Renal pelvis (tissue), 4 donors: ENCODE measurements around the gene AMOT. TPM values are rescaled to one million over a fixed set of nuclear protein-coding genes. Genes with fewer than 3 reads are reported as not detected.

ENCODE experiments used
- DNase-seq: peaks from one replicate; pipeline ENCODE4 v3.0.0-alpha.2; 2013
- polyA plus RNA-seq, 3 donors: library from polyadenylated mRNA; unstranded; fragments of 120-200 nt; gene quantifications; one replicate each; pipeline ENCODE4 v1.2.1, GENCODE V29; 2013; ENCODE audit not compliant: insufficient read length in 3 of 3

Gene AMOT
- polyA plus RNA-seq, 3 donors: 74.9 to 85.3 (median 80.5) TPM

DNA sequence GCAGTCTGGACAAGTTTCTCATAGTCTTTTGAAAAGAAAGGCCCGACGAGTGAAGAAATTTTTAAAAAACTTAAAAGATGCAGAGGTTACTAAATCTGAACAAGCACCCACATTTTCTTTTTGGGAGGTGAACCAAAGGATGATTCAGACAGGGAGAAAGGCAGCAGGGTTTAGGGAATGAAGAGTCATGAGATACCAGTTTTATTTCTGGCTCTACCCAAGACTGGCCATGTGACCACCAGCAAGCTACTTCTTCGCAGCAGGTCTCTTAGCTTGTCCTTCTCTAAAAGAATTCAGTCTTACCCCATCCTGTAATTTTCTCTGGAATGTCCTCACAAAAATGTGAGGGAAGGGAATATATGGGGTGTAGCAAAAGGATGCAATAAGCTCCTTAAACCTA, 37.6 kb downstream of the AMOT start:
- no peak for DNase-seq

DNA sequence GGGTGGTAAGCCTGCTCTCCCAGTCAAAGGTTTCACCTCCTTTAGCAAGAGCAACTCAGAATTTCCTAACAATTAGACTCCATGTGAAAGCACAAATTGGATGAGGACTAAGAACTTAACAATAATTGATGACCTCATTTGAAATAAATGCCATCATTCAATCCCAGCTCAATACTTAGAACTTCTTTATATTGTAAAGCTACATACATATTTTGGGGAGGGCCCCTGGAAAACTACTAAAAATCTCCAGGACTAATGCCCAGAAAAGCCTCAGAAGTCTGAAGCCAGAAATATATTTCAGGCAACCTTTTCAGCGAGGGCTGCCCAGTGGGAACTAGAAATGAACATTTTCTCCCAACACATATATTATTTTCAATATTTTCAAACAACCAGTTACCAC, 38.1 kb downstream of the AMOT start:
- DNase-seq: no peak

DNA sequence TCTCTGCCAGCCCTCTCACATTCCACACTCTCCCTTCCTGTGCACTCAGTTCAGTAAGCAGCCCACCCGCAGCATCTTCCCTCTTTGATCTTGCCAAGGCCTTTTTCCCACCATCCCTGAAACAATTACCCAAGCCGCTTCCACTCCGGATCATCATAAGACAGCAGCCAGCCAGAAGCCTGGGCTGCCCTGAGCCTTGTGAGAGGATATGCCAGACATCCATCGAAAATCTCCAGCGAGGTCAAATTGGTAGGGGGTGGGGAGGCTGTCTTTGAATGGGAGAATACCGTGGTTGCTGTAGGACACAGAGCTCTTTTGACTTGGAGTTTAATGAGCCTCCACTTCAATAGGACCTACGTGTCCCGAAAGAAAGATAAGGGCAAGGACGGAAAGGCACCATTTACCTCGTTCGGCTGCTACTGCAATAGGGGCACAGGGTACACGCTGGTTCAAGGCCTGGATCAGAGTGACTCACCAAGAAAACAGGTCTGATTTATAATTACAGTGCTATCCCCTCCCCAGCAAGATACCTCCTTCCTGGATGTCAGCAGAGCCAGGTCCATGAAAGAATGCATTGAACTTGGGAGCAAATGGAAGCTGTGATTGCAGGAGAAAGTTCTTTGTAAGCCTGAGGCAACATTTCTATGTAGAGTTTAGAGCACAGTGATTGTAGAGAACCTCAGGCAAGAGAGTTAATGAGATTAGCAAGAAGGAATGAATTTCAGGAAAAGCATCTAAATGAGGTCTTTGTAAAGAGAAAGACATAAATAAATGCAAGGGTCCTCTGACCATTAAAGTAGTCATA, 39.5 kb downstream of the AMOT start:
- DNase-seq: no peak

DNA sequence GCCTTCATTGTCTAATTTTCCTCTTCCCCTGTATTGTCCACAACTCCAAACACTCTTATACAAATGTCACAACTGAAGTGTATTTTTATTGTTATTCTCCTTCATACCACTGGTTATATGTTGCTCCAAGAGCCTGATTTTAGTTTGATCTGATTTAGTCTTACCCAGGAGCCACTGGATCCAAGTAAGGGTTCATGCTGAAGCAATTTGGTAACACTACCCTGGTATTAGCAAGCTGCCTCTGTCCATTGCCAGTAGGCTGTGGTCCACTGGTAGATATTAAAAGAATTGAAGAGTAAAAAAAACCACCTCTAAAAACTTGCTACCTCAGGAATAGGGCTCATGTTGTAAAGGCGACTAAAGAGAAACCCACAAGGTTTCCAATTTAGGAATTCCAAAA, 41.2 kb downstream of the AMOT start:
- DNase-seq: no peak

DNA sequence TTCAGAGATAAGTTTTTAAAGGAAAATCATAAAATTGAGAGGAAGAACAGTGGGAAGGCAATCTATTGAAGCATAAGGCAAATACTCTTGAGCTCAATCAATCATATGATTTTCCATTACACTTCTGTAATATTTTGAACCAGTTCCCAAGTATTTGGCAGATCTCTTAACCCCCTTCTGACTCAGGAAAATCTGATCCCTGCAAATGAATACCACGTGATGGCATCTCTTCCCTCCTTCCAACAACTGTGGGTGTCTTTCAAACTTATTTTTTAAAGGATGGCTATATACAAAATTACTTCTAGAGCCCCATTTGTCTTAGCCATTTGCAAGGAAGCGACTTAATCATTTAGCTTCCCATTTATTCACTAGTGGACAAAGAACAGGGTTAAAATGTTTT, 41.9 kb downstream of the AMOT start:
- DNase-seq: no peak

DNA sequence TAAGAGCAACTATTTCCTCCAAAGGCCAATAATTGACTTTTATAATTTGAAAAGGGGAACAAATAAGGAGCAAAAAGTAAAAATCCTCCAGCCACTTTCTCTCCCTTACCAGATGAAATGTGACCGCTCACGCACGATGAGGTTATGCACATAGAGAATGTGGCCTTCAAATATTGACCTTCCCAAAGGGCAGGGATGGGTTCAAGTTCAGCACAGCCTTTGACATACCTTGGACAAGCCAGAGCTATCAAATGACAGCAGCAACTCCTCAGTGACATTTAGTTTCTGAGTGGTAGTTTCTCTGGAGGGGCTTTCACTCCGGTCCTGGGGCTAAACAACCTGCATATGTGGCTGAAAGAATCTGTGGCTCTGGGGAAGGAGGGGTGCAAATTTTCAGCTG, 50.7 kb downstream of the AMOT start:
- DNase-seq: no peak

DNA sequence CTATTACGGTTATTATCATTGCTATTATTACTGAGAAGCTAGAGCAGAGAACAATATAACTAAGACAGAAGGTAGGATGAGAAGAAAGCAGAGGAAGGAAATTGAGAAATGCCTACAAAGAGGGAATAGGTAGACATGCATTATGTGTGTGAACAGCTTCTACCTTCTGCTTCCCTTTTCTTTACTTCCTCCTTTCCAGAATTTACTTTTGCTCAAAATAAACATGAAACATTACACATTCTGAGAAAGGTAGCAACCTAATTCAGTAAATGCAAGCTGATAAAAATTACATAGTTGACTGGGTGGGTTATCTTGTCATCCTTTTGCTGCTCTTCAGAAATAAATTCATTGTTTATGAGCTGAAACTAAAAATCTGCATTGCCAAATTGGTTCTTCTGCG, 54.6 kb downstream of the AMOT start:
- DNase-seq: no peak

DNA sequence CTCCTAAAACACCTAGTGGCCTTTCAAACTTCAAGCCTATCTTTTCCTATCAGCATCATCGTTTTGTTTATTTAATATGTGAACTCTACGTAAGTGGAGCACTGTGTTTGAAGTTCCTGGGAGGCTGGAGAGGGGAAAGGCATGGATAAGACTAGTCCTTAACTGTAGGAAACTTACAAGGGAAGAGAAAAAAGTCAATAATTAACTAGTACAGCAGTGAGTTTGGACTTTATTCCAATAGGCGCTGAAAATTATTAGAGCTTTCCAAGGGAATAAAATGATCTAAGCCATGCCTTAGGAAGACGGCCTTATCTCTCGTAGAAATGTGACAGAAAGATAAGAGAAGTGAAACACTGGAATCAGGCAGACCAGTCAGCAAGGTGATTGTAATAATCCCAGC, 55.3 kb downstream of the AMOT start:
- DNase-seq: no peak

DNA sequence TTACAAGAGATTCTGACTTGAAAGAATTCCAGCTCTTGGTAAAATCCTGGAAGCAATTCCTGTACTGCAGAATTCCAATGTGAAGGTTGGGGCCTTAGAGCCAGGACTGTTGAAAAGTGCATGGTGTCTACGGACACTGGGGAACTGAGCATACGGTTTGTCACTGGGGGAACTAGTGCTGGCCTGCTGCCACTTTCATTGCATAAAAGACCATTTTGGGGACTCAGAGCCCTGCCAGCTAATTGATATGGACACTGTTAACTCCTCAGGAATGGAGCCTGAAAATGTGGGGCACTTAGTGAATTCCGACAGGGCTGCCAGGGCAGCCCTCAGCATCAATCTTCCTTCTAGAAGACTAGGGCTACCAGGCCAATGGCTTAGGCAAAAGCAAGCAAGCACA, 55.9 kb downstream of the AMOT start:
- no peak for DNase-seq

DNA sequence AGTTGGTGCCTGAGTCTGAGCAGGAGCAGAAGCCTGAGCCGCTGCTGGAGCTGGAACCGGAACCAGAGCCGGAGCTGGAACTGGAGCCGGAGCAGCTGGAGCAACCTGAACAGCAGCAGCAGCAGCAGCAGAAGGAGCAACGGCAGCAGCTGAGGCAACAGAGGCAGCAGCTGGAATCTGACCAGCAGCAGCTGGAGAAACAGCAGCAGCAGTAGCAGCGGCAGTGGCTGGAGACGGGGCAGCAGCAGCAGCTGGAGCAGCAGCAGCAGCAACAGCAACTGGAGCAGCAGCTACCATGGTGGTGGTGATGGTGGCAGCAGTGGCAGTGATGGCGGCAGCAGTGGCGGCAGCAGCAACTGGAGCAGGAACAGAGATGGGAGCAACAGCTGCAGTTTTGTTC, 61.5 kb downstream of the AMOT start:
- DNase-seq: no peak

DNA sequence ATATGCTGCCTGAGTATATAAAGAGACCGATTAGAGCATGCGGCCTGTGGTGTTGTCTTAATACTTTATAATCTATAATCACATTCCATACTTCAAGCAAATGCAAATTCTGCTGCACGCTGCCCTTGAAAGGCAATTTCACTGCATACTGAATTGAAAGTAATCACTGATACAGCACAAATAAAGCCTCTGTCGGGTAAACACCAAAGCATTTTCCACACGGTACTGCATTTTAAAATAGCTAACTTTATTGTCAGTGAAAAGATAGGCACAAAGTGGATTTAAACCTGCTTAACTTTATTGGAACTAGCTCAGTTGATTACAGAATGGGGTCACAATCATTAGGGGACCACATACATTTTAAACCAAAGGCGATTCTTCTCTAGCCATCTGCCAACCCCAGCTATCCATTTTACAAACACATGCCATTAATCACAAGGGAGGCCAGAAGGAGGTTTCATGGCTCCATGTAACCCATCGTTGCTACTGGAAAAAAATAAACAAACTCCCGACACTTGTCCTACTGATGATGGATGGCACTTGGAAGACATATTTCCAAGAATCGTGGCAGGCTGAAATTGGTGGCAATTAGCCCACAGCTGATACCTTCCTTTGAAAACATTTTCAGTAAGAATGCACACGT, 65.9 kb downstream of the AMOT start:
- DNase-seq: no peak

DNA sequence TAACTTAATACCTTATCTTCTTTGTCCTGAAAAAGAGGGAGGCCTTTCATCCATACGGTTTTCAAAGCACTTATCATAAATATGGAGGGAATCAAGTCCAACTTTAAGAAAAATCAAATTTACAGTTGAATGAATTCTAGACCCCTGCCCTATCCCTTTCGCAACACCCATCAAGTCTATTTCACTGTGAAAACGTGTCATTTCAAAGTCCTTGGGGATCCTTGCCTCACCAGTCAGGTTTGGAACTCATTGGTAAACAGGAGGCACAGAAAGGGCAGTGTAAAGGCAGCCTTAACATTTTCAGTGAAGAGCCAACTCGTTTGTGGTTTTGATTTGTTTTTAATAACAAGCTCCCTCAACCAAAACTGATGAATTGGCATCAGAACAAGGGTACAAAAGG, 66.5 kb downstream of the AMOT start:
- DNase-seq: no peak

DNA sequence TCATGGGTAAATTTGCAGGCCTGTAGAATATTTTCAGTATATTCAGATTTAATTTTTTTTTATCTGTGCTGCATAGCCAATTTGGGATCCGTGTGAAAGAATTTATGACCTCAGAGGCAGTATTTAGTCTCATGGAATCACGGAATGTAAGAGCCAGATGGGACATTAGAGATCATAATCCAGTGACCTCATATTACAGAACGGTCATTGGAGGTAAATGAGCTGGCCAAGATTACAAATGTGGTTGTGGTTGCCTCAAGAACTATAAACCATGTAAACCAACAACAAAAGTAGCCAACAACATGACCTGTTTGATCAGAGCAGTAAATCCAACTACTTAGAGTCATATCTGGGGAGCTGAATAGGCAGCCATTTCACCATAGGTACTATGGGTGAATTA, 71.6 kb downstream of the AMOT start:
- DNase-seq: no peak

DNA sequence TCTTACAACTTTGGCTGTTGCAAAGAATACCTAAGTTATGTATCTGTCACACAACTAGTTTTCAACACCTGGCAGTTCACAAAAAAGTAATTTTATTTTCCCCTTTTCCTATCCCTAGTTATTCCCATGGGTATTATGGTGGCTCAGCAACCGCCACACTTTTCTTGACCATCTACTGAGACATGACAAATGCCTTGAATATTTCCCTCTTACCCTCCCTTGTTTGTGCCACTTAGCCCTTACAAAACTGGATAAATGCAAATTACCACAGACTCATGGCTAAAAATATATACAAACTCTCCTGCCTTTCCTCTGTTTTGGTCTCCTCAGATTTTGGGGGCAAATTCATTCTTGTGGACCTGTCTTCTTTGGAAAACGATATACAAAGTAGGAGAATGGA, 72.1 kb downstream of the AMOT start:
- DNase-seq: no peak

DNA sequence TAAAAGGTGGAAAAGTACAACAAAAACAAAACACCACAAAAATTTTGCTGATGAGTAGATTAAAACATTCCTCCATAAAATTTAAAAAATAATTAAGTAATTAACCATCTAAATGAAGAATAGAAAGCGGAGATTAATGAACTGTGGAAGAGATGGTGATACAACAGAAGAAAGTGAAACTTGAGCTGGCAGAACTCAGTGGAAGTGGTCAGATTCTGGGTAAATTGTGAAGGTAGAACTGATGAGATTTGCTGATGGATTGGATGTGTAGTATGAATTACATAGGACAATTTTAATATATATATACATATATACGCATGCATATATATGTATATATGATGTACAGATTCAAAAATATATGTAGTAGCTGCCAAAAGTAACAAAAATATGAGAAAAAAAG, 73.9 kb downstream of the AMOT start:
- no peak for DNase-seq

DNA sequence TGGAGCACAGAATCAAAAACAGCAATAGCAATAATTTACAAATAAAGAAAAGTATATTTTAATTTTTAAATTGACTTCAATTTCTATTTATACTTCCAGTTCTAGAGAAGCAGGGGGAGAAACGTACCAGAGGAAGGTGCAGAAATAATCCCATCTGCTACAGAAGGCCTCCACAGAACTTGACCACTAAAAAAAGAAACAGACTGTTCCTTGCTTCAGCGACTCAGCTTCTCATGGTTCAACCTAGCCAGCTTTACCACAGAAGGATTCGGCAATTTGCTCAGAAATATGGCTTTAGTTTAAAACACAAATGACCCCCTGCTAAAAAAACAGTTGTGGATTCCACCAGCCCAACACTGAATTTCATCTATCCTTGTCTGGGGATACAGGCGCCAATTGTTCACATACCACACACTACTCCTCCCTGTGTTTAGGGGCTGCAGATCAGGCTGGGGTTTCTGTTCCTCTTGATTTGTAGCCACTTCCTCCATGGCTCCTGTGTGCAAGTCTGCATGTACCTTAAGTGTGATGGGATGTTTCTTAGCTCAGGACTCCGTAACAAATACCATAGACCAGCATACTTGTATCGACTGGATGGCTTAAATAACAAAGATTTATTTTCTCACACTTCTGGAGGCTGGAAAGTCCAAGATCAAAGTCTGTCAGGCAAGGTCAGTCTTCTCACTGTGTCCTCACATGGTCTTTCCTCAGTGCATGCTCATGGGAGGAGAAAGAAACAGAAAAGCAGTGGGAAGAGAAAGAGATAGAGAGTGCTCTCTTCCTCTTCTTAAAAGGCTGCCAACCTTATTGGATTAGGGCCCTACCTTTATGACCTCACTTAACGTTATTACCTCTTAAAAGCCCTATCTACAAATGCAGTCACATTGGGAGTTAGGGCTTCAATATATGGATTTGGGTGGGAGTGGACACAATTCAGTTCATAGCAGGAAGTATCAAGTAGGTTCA, 79.1 kb downstream of the AMOT start:
- no peak for DNase-seq

DNA sequence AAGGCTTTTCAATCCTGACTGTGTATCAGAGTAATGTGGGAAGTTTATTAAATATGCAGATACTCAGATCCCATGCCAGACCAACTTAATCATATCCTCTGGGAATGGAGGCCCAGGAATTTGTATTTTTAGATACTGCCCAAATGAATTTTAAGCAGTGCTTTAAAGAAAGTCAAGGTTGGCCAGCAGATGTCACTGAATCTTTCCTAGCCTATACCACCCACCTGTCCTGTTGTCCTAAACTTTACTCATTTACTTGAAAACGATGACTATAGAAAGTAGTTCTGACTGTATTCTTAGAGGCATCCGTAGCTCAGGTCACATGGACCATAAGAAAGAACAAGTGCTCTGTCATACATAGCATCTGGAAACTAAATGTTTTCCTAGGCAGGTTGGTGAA, 79.9 kb downstream of the AMOT start:
- DNase-seq: no peak

DNA sequence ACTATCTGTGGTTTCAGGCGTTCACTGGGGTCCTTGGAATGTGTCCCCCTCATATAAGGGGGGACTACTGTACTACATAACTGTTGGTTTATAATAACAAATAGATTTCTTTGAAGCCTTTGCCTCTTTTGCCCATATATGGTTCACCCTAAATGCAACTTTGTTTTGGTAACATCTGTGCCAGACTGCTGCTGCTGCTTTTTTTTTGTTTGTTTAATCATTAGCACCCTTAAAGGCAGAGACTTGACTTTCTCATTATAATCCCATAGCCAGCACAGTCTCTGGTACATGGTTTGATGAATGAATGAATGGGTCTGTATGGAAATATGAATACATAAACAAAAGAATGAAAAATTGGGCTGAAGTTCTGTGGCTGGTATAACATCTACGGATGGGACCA, 80.7 kb downstream of the AMOT start:
- DNase-seq: no peak

DNA sequence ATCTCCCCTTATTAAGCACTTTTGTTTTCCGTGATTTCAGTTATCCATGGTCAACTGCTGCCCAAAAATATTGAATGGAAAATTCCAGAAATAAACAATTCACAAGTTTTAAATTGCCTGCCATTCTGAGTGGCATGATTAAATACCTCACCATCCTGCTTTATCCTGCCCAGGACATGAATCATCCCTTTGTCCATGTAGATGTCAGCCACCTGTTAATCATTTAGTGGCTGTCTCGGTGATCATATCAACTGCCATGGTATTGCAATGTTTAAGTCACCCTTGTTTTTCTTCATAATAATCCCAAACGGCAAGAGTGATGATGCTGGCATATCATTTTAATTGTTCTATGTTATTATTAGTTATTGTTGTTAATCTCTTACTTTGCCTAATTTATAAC, 81.1 kb downstream of the AMOT start:
- no peak for DNase-seq

DNA sequence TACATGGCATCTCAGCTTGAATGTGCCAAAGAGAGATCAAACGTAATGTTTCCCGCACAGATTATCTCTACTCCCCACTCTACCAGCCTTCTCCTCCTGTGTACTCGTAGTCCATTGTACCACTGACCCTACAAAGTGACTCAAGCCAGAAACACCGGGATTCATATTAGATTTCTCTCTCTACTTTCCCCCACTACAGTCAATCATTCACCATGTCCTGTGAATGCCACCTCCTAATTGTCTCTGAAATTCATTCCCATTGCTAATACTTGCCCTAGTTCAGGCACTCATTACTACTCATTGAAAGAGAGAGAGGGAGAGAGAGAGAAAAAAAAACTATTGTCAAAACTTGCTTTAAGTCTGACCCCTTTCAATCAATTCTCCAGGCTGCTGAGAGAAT, 82.7 kb downstream of the AMOT start:
- no peak for DNase-seq

DNA sequence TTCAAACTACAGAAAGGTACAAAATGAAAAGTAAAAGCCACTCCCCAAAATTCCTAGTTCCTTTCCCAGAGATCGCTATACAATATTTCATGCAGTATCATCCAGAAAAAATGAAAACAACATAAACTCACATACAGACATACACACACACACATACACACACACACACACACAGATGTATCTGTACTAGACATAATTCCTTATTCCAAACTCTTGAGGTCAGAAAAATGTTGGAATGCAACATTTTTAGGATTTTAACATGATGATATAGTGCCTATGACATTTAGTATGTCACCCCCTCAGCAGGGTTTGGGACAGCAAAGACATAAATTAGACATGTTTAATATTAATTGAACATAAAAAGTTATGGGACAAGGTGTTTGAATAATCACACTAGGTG, 87.5 kb downstream of the AMOT start:
- DNase-seq: no peak

DNA sequence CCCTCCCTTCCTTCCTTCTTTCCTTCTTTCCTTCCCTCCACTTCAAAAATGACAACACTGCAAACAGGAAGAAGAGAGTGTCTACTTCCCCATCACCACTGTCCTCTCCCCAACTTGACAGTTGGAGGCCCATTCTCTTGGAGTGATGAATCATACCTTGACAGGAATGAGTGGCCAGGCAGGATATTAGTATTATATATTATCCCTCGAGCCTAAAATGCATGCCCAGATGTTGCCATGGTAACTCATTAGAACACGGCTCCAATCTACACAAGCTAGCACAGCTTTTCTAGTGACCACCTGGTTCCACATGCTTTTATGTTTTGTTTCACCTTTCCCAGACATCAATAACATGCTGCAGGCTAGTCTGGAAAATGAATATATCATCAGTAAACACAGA, 89.6 kb downstream of the AMOT start:
- no peak for DNase-seq
